ENCODE data around the gene RPS6KA2. TPM values are rescaled to one million over a fixed set of nuclear protein-coding genes. Genes with fewer than 3 reads are reported as not detected.

Gene RPS6KA2
- total and polyA plus RNA-seq, 2 donors (not counting 3 experiments of a cell fraction or from before 2014, with no cell fraction given): 54.5 to 75.8 TPM

DNA sequence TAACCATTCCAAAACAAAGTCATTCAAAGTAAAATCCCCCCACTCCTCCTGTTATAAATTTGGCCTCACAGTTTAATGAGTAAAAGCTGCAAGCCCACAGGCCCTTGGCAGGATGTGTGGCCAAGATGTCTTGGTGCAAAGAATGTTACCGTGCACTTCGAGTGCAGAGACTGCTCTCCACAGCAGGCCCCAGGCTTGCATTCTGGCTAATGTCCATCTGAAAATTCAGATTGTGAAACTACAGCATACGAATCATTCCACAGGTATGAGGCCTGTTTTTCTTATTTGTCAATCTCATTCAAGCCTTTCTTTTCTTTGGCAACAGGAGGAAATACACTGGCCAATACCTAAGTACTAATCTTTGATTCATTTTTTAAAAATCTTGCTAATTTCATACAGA lies 7.1 kb downstream of the RPS6KA2 start:
- POLR2A ChIA-PET: no interaction called here
- Histone ChIP-seq H3K4me3 (replicated peaks in 1 of 3; ENCODE audit: insufficient read depth in 1 of 3, low read depth in 1 of 3, low read length in 3 of 3) (no peak overlapping the region), H3K27ac (ENCODE audit: insufficient read depth, low read depth, low read length) (no peak overlapping the region), H3K9me1 (replicated peaks; ENCODE audit: control insufficient read depth, extremely low read depth, insufficient read depth, low read length) (no peaks in the 10 kb centered on the region), H4K20me1 (replicated peaks; ENCODE audit: control insufficient read depth, extremely low read depth, insufficient read depth, low read length) (no peaks in the 10 kb centered on the region), H3K4me1 (ENCODE audit: control insufficient read depth, extremely low read depth, insufficient read depth, low read length) (peaks cover 60% of the 10 kb centered on the region), H3K27me3 (ENCODE audit: control insufficient read depth in 2 of 2, insufficient read depth in 2 of 2, low read length in 2 of 2) (no peaks in the 10 kb centered on the region), H3K36me3 (ENCODE audit: control insufficient read depth in 2 of 2, extremely low read depth in 1 of 2, insufficient read depth in 2 of 2, low read length in 2 of 2) (peaks cover 0 to 9% of the 10 kb centered on the region in 2 experiments), H3K9me3 (replicated peaks; ENCODE audit: control insufficient read depth, insufficient read depth, low read length) (no peaks in the 10 kb centered on the region), H3K79me2 (ENCODE audit: control insufficient read depth, insufficient read depth, low read length) (peaks cover 47% of the 10 kb centered on the region), H3K4me2 (ENCODE audit: insufficient read depth, low read length) (no peak overlapping the region), H3K9ac (replicated peaks; ENCODE audit: extremely low read depth, insufficient read depth, low read length) (no peak overlapping the region), H2AFZ (ENCODE audit: low read depth, low read length) (no peak overlapping the region)
- FAIRE-seq: no peak
- intact Hi-C loops (cut with micrococcal nuclease): no loop called here
- no TSS peak for BruUV-seq (replicated peaks)
- no peak for TF ChIP-seq POLR2AphosphoS5 (IDR thresholded peaks at IDR 0.05; ENCODE audit: insufficient read depth, low read depth, low read length)
- TF ChIP-seq GATA2 (IDR thresholded peaks at IDR 0.05; ENCODE audit: insufficient read depth, insufficient read length, low read depth, low read length): no peak
- TF ChIP-seq EZH2 (IDR thresholded peaks at IDR 0.05; ENCODE audit: borderline replicate concordance, low read depth, low read length, severe bottlenecking): no peak
- TF ChIP-seq JUN (IDR thresholded peaks at IDR 0.05; ENCODE audit: borderline replicate concordance, insufficient read depth, insufficient read length, low read depth): no peak
- TF ChIP-seq, protein P1, sequence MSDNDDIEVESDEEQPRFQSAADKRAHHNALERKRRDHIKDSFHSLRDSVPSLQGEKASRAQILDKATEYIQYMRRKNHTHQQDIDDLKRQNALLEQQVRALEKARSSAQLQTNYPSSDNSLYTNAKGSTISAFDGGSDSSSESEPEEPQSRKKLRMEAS (IDR thresholded peaks at IDR 0.05; ENCODE audit: insufficient read depth, insufficient read length): no peak
- no peak for TF ChIP-seq MYC (IDR thresholded peaks at IDR 0.05; ENCODE audit: low read depth, low read length)
- TF ChIP-seq, protein P2, sequence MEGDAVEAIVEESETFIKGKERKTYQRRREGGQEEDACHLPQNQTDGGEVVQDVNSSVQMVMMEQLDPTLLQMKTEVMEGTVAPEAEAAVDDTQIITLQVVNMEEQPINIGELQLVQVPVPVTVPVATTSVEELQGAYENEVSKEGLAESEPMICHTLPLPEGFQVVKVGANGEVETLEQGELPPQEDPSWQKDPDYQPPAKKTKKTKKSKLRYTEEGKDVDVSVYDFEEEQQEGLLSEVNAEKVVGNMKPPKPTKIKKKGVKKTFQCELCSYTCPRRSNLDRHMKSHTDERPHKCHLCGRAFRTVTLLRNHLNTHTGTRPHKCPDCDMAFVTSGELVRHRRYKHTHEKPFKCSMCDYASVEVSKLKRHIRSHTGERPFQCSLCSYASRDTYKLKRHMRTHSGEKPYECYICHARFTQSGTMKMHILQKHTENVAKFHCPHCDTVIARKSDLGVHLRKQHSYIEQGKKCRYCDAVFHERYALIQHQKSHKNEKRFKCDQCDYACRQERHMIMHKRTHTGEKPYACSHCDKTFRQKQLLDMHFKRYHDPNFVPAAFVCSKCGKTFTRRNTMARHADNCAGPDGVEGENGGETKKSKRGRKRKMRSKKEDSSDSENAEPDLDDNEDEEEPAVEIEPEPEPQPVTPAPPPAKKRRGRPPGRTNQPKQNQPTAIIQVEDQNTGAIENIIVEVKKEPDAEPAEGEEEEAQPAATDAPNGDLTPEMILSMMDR (IDR thresholded peaks at IDR 0.05; ENCODE audit: extremely low read depth in 1 of 2, insufficient read depth in 1 of 2, low read depth in 1 of 2, low read length in 2 of 2): no peak
- no peak for TF ChIP-seq POLR2A (IDR thresholded peaks at IDR 0.05; ENCODE audit: low read depth, low read length)
- TF ChIP-seq FOS (IDR thresholded peaks at IDR 0.05; ENCODE audit: borderline replicate concordance, insufficient read depth, low read length): no peak
- CTCF ChIA-PET: interaction anchor here (0.9 kb wide), 1 partner anchor 36 kb away, joined by 3 read pairs; no protein-coding TSS in a partner anchor
- peak; percentile 54 for DNase-seq (ENCODE audit: low read depth, low spot score)
- dilution Hi-C loops (cut with MboI; ENCODE audit: extremely low pct_ligation_motif_present, low sequenced_read_pairs): no loop called here

All from endothelial cell of umbilical vein (primary cell).